GM21381 (cell line): ENCODE measurements around the gene WASHC3.

Source experiments
- ATAC-seq: cut with Tn5 transposase; IDR thresholded peaks from one replicate; pipeline ENCODE4 v1.9.1; 2021; ENCODE audit warnings: mild to moderate bottlenecking, moderate library complexity; ENCODE audit not compliant: unreplicated experiment

The WASHC3 gene

GRCh38 chr12:101982307-101982706 lies 79.5 kb downstream of the WASHC3 start:
- no peak for ATAC-seq

DNA sequence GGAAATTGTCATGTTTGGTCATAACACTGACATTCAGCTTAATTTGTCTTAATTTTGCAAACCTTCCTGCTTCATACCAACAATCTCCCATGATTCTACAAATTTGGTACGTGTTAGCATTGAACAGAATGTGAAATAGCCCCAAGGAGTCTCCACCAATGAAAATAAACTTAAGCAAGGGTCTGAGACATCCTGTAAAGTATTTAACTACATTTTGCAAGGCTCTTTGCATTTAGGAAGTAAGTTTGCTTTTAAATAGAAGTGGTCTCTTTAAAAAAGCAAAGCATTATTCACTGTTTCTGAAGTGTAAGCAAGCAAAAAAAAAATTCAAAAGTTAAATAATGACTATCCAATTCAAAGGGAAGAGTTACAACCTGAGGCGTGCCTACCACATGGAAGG lies 79.9 kb downstream of the WASHC3 start:
- no peak for ATAC-seq

DNA sequence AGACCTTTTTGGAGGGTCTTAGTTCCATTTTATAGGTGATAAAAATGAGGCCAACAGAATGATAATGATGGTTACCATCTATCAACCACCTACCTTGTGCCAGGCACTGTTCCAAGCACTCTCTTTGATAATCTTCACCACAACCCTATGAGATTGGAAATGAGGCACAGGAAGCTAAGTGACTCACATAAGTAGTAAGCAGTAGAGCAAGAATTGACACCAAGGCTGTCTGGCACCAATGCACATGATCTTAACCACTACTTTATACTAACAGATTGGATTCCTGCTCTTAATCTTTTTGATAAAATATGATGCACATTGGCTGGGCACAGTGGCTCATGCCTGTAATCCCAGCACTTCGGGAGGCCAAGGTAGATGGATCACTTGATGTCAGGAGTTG lies 93.0 kb downstream of the WASHC3 start:
- no peak for ATAC-seq

- ATAC-seq = no peak
Measured at GRCh38 chr12:101967506-101967905, 94.3 kb downstream of the WASHC3 start.

DNA sequence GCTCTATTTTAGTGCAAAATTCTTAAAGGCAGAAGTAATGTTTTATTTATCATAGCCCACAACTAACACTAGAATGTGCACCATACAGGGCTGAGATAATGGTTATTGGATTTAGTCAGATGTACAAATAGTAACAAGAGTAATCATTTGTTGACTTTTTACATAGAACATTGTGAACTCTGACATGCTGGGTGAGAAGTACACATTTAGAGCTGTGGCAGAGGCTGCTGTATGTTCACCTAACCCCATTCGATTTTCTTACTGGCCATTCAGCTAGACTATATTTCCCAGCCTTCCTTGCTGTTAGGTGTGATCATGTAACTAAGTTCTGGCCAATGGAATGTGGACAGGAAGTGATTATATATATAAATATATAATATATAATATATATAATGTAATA lies 95.3 kb downstream of the WASHC3 start:
- ATAC-seq = no peak

DNA sequence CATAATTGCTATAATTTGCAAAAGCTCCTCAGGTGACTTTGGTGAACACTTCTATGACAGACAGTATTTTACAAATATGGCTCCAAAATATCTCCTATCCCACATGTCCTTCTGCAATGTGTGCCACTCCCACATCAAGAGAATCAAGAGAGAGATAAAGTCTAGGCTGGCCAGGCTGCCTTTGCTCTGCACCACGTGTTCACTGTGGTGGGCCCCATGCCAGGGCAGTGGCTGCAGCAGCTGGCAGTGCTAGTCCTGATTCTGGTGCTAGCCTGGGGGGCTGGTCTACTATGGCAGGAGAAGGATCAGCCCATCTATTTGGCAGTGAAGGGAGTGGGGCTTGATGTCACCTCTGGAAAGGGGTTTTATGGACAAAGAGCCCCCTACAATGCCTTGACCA lies 98.1 kb downstream of the WASHC3 start:
- ATAC-seq = no peak
